SIG-M5 treated with dmso at 0.1 percent for 504 hours (cell line): ENCODE results near the gene CT45A9.
"Not testable (repeated sequence)": the region's sequence is repeated elsewhere in the genome, so short reads cannot be mapped to it uniquely, and the experiment has no call there.

ENCODE experiments used
- DNase-seq: peaks from one replicate; lab custom pipeline; 2025; ENCODE audit not compliant: unreplicated experiment; lab: John Stamatoyannopoulos, UW

The CT45A9 gene

GRCh38 chrX:135871712-135872111 lies at the start of gene CT45A9:
CT45A9 (minus strand) TSS chrX:135871812; CDS start chrX:135868061, 3,751 bp downstream.
- DNase-seq: not testable (repeated sequence)

GRCh38 chrX:135920516-135920915 lies 48.9 kb upstream of the CT45A9 start:
- not testable (repeated sequence) for DNase-seq

GRCh38 chrX:135914404-135914803 lies 42.8 kb upstream of the CT45A9 start:
- DNase-seq: no peak

GRCh38 chrX:135910251-135910650 lies 38.6 kb upstream of the CT45A9 start:
- no peak for DNase-seq

GRCh38 chrX:135893294-135893817 lies 21.7 kb upstream of the CT45A9 start, which contains the start of the genes CT45A10 and SAGE1:
CT45A10 (minus strand) TSS chrX:135893444; CDS start chrX:135885344, 8,100 bp downstream.
SAGE1 (plus strand) TSS chrX:135893716; CDS start chrX:135896243, 2,527 bp downstream.
- no peak for DNase-seq

GRCh38 chrX:135892781-135893180 lies 21.2 kb upstream of the CT45A9 start:
- DNase-seq: no peak

- DNase-seq: no peak
These were observed 18.5 kb upstream of the CT45A9 start for GRCh38 chrX:135890087-135890585.

- not testable (repeated sequence) for DNase-seq
These were observed 17.4 kb upstream of the CT45A9 start for GRCh38 chrX:135888976-135889375.

- not testable (repeated sequence) for DNase-seq
These were observed 16.6 kb upstream of the CT45A9 start for GRCh38 chrX:135888230-135888629.

- DNase-seq: not testable (repeated sequence)
These were observed 11.1 kb upstream of the CT45A9 start for GRCh38 chrX:135882741-135883140.

GRCh38 chrX:135854438-135854837 lies 17.2 kb downstream of the CT45A9 start, which contains the start of gene CT45A8:
CT45A8 (minus strand) TSS chrX:135854538; CDS start chrX:135850783, 3,755 bp downstream.
- DNase-seq: not testable (repeated sequence)

GRCh38 chrX:135837180-135837579 lies 34.4 kb downstream of the CT45A9 start, which contains the start of gene CT45A7:
CT45A7 (minus strand) TSS chrX:135837280; CDS start chrX:135833533, 3,747 bp downstream.
- DNase-seq: not testable (repeated sequence)

GRCh38 chrX:135819912-135820311 lies 51.7 kb downstream of the CT45A9 start, which contains the start of gene CT45A2:
CT45A2 (minus strand) TSS chrX:135820012; CDS start chrX:135816265, 3,747 bp downstream.
- DNase-seq: not testable (repeated sequence)
